Activated CD8-positive, alpha-beta memory T cell treated with anti-CD3 and anti-CD28 coated beads, Interleukin-2, amount 10 ng/mL, durations not matched to agents 7 days and 5 days (primary cell): ENCODE results near the gene CDCP2. TPM values are rescaled to one million over a fixed set of nuclear protein-coding genes. Genes with fewer than 3 reads are reported as not detected.
"Not testable (repeated sequence)": the region's sequence is repeated elsewhere in the genome, so short reads cannot be mapped to it uniquely, and the experiment has no call there.

Experiments used
- ATAC-seq: fragments of 150-1000 bp; cut with Tn5 transposase; one replicate; pipeline ENCODE4 v1.10.0; 2021; ENCODE audit warnings: moderate library complexity
- CTCF ChIA-PET: fragments of 350-600 bp; sonication (Branson Sonifier 250); formaldehyde crosslinking; loops from one replicate; lab custom pipeline; 2021; ENCODE audit warnings: antibody characterized with exemption; lab: Charles Lee
- DNase-seq: peaks from one replicate; pipeline ENCODE4 v3.0.0-alpha.2; 2020
- H3K27ac Mint-ChIP-seq: one replicate; pipeline ENCODE4 v1.8.0; 2021; ENCODE audit warnings: mild to moderate bottlenecking, mixed read lengths
- H3K27me3 Mint-ChIP-seq: one replicate; pipeline ENCODE4 v1.8.0; 2021; ENCODE audit warnings: mixed read lengths
- H3K36me3 Mint-ChIP-seq: one replicate; pipeline ENCODE4 v1.8.0; 2021; ENCODE audit warnings: mild to moderate bottlenecking, mixed read lengths
- H3K4me1 Mint-ChIP-seq: one replicate; pipeline ENCODE4 v1.8.0; 2021; ENCODE audit warnings: mixed read lengths
- H3K4me3 Mint-ChIP-seq: one replicate; pipeline ENCODE4 v1.8.0; 2021; ENCODE audit warnings: mild to moderate bottlenecking, moderate library complexity, mixed read lengths
- H3K9me3 Mint-ChIP-seq: one replicate; pipeline ENCODE4 v1.8.0; 2022; ENCODE audit warnings: low read depth, mixed read lengths
- total RNA-seq, 2 experiments: library from RNA; stranded (reverse); gene quantifications; one replicate each; pipeline ENCODE4 v1.2.3, GENCODE V29; 2021

CDCP2 gene
- total RNA-seq, 2 experiments from 2014 or later, result 0.09 TPM; not detected in 1

- no peak for ATAC-seq
- DNase-seq, result no peak
- CTCF ChIA-PET, result interaction anchor here (0.8 to 1.2 kb wide), 2 partner anchors 10 to 375 kb away, joined by 3 to 5 read pairs; no protein-coding TSS in a partner anchor
- H3K9me3 Mint-ChIP-seq, result no peaks in the 10 kb centered on the region
- no peaks in the 10 kb centered on the region for H3K27me3 Mint-ChIP-seq
- no peaks in the 10 kb centered on the region for H3K36me3 Mint-ChIP-seq
- no peaks in the 10 kb centered on the region for H3K4me1 Mint-ChIP-seq
- no peak overlapping the region for H3K4me3 Mint-ChIP-seq
- H3K27ac Mint-ChIP-seq, result no peak overlapping the region
These were observed 37.8 kb downstream of the CDCP2 start for GRCh38 chr1:54114955-54115354.

- H3K4me3 Mint-ChIP-seq, result no peak overlapping the region
- H3K36me3 Mint-ChIP-seq, result no peaks in the 10 kb centered on the region
- DNase-seq (no peak), ATAC-seq (no peak)
- H3K9me3 Mint-ChIP-seq, result no peaks in the 10 kb centered on the region
- H3K4me1 Mint-ChIP-seq, result no peaks in the 10 kb centered on the region
- no peaks in the 10 kb centered on the region for H3K27me3 Mint-ChIP-seq
- CTCF ChIA-PET, result no interaction called here
- H3K27ac Mint-ChIP-seq, result no peak overlapping the region
These were observed 38.8 kb downstream of the CDCP2 start for GRCh38 chr1:54114001-54114400.

GRCh38 chr1:54112705-54113368 is 40.0 kb downstream of the CDCP2 start:
- Mint-ChIP-seq H3K27ac (no peak overlapping the region), H3K27me3 (no peaks in the 10 kb centered on the region), H3K4me3 (no peak overlapping the region), H3K9me3 (no peaks in the 10 kb centered on the region), H3K36me3 (no peaks in the 10 kb centered on the region), H3K4me1 (no peaks in the 10 kb centered on the region)
- CTCF ChIA-PET, result no interaction called here
- ATAC-seq (no peak), DNase-seq (no peak)

GRCh38 chr1:54112027-54112426 is 40.8 kb downstream of the CDCP2 start:
- ATAC-seq (no peak), DNase-seq (no peak)
- Mint-ChIP-seq H3K9me3 (no peaks in the 10 kb centered on the region), H3K27ac (no peak overlapping the region), H3K36me3 (no peaks in the 10 kb centered on the region), H3K27me3 (no peaks in the 10 kb centered on the region), H3K4me1 (no peaks in the 10 kb centered on the region), H3K4me3 (no peak overlapping the region)
- CTCF ChIA-PET, result interaction anchor here (1.1 to 1.7 kb wide), 2 partner anchors 14 to 378 kb away, joined by 3 to 7 read pairs; no protein-coding TSS in a partner anchor

- ATAC-seq (no peak), DNase-seq (no peak)
- Mint-ChIP-seq H3K4me1 (no peaks in the 10 kb centered on the region), H3K9me3 (no peaks in the 10 kb centered on the region), H3K27me3 (no peaks in the 10 kb centered on the region), H3K4me3 (no peak overlapping the region), H3K36me3 (no peaks in the 10 kb centered on the region), H3K27ac (no peak overlapping the region)
- CTCF ChIA-PET, result interaction anchor here (1.1 to 1.7 kb wide), 2 partner anchors 13 to 378 kb away, joined by 3 to 7 read pairs; no protein-coding TSS in a partner anchor
These were observed 41.2 kb downstream of the CDCP2 start for GRCh38 chr1:54111624-54112023.

- no peak for DNase-seq
- no peak for ATAC-seq
These were observed 41.8 kb downstream of the CDCP2 start for GRCh38 chr1:54110996-54111395.

GRCh38 chr1:54109129-54110090 is 43.4 kb downstream of the CDCP2 start:
- Mint-ChIP-seq H3K9me3 (no peaks in the 10 kb centered on the region), H3K27ac (no peak overlapping the region), H3K36me3 (no peaks in the 10 kb centered on the region), H3K27me3 (no peaks in the 10 kb centered on the region), H3K4me1 (no peaks in the 10 kb centered on the region), H3K4me3 (no peak overlapping the region)
- CTCF ChIA-PET, result no interaction called here
- no peak for DNase-seq
- ATAC-seq, result no peak

More at GRCh38 chr1:54110996-54111395, 41.8 kb downstream of the CDCP2 start:
- CTCF ChIA-PET, result interaction anchor here (1.1 to 1.7 kb wide), 2 partner anchors 13 to 379 kb away, joined by 3 to 7 read pairs; no protein-coding TSS in a partner anchor
- H3K9me3 Mint-ChIP-seq, result no peaks in the 10 kb centered on the region
- H3K4me1 Mint-ChIP-seq, result no peaks in the 10 kb centered on the region
- H3K27ac Mint-ChIP-seq, result no peak overlapping the region
- no peak overlapping the region for H3K4me3 Mint-ChIP-seq
- H3K27me3 Mint-ChIP-seq, result no peaks in the 10 kb centered on the region
- no peaks in the 10 kb centered on the region for H3K36me3 Mint-ChIP-seq

- no peak for DNase-seq
These were observed 44.6 kb downstream of the CDCP2 start for GRCh38 chr1:54108156-54108555.

GRCh38 chr1:54107131-54107530 is 45.7 kb downstream of the CDCP2 start:
- H3K36me3 Mint-ChIP-seq, result peaks cover 10% of the 10 kb centered on the region
- no peaks in the 10 kb centered on the region for H3K4me1 Mint-ChIP-seq
- no peaks in the 10 kb centered on the region for H3K9me3 Mint-ChIP-seq
- H3K27ac Mint-ChIP-seq, result no peak overlapping the region
- no peaks in the 10 kb centered on the region for H3K27me3 Mint-ChIP-seq
- no peak for ATAC-seq
- CTCF ChIA-PET, result interaction anchor here (1.1 kb wide), 1 partner anchor 14 kb away, joined by 5 read pairs; no protein-coding TSS in a partner anchor
- DNase-seq, result no peak
- H3K4me3 Mint-ChIP-seq, result no peak overlapping the region

More at GRCh38 chr1:54108156-54108555, 44.6 kb downstream of the CDCP2 start:
- H3K27ac Mint-ChIP-seq, result no peak overlapping the region
- H3K4me1 Mint-ChIP-seq, result no peaks in the 10 kb centered on the region
- H3K27me3 Mint-ChIP-seq, result no peaks in the 10 kb centered on the region
- no peak overlapping the region for H3K4me3 Mint-ChIP-seq
- ATAC-seq, result no peak
- no peaks in the 10 kb centered on the region for H3K9me3 Mint-ChIP-seq
- H3K36me3 Mint-ChIP-seq, result peaks cover 2% of the 10 kb centered on the region
- CTCF ChIA-PET, result interaction anchor here (1.0 to 1.1 kb wide), 2 partner anchors 13 to 381 kb away, joined by 3 to 5 read pairs; no protein-coding TSS in a partner anchor

- CTCF ChIA-PET, result interaction anchor here (0.9 kb wide), 1 partner anchor 384 kb away, joined by 3 read pairs; no protein-coding TSS in a partner anchor
- ATAC-seq (no peak), DNase-seq (no peak)
- Mint-ChIP-seq H3K4me1 (no peaks in the 10 kb centered on the region), H3K9me3 (no peaks in the 10 kb centered on the region), H3K27me3 (no peaks in the 10 kb centered on the region), H3K4me3 (no peak overlapping the region), H3K27ac (no peak overlapping the region), H3K36me3 (peaks cover 19% of the 10 kb centered on the region)
These were observed 47.0 kb downstream of the CDCP2 start for GRCh38 chr1:54105736-54106269.

GRCh38 chr1:54105080-54105479 is 47.7 kb downstream of the CDCP2 start:
- Mint-ChIP-seq H3K9me3 (no peaks in the 10 kb centered on the region), H3K27me3 (no peaks in the 10 kb centered on the region), H3K4me1 (no peaks in the 10 kb centered on the region), H3K4me3 (no peak overlapping the region), H3K36me3 (peaks cover 23% of the 10 kb centered on the region), H3K27ac (no peak overlapping the region)
- ATAC-seq (no peak), DNase-seq (no peak)
- CTCF ChIA-PET, result no interaction called here

- H3K4me1 Mint-ChIP-seq, CTCF ChIA-PET, H3K4me3 Mint-ChIP-seq, DNase-seq, H3K27me3 Mint-ChIP-seq, H3K27ac Mint-ChIP-seq, ATAC-seq, H3K9me3 Mint-ChIP-seq: not testable (repeated sequence)
- H3K36me3 Mint-ChIP-seq, result peaks cover 26% of the 10 kb centered on the region
These were observed 48.2 kb downstream of the CDCP2 start for GRCh38 chr1:54104613-54105012.

GRCh38 chr1:54103414-54103813 is 49.4 kb downstream of the CDCP2 start:
- DNase-seq, result no peak
- Mint-ChIP-seq H3K4me1 (no peaks in the 10 kb centered on the region), H3K27me3 (no peaks in the 10 kb centered on the region), H3K4me3 (no peak overlapping the region), H3K9me3 (no peaks in the 10 kb centered on the region), H3K27ac (no peak overlapping the region), H3K36me3 (peaks cover 34% of the 10 kb centered on the region)
- CTCF ChIA-PET, result no interaction called here
- ATAC-seq, result no peak
